GM18505 (cell line): ENCODE data around the gene ALKAL2.

ENCODE experiments used
- ATAC-seq: cut with Tn5 transposase; IDR thresholded peaks from one replicate; pipeline ENCODE4 v1.9.1; 2021; ENCODE audit not compliant: unreplicated experiment
- POLR2A ChIP-seq: IDR thresholded peaks from 4 replicates; pipeline ENCODE4 v1.6.1; 2011; ENCODE audit warnings: borderline replicate concordance; ENCODE audit not compliant: insufficient read depth, insufficient read length; ENCODE audit errors: extremely low read depth

The ALKAL2 gene

DNA sequence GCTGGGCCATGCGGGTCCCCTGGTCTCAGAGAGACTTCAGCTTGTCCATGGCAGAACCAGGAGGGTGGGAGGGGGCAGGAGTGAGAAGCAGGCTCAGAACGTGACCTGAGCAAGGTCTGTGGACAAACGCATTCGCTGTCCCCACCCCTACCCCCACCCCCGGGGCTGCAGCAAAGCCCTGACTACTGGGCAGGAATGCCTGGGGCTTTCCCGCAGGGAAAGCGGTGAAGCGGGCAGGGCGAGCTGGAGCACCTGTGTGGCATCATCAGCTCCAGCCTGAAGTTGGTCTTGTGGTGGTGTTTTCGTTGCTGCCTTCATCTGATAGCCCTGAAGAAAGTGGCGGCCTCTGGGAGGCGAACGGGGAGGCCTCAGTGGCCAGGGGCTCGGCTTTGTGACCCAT lies 26.1 kb upstream of the ALKAL2 start:
- TF ChIP-seq POLR2A = no peak
- ATAC-seq = no peak

DNA sequence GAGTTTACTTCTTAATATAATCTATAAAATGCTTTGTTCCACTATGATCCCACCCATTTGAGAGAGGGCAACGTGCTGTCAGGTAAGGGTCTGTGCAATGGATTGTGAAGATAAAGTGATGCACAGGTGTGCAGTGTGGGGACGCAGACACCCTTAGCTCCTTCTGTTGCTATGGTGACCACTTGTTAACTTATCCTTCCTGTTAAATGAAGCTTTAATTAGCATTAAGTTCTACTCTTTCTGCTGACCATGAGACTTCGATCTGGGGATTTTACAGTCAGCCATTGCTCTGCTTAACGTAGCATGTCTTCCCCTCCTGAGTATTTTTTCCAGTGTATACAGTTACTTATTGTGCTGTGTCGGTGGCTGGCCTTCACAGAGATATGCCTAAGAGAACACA lies 23.1 kb upstream of the ALKAL2 start:
- no peak for TF ChIP-seq POLR2A
- ATAC-seq = no peak

DNA sequence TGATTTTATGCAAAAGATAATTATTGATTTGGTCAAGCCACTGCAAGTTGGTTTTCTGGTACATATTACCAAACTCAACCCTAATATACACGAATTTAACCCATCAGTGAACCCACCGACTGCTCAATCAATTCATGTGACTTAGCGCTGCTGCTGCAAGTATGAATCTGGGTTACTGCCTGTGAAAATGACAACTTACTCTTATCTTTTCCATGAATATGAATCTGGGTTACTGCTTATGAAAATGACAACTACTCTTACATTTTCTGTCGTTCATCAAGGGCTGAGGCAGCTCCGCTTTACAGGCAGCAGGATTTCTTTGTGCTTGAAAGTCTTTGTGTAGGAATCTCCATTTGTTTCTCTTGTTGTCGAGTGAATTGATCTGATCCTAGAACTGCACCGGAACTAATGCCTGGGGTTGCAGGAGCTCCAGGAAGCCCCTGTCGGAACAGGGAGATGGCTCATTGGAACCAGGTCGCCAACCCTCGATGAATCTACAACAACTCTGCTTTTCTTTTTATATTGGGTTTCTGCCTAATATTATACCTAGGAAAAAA lies 22.1 kb upstream of the ALKAL2 start:
- TF ChIP-seq POLR2A = no peak
- no peak for ATAC-seq

DNA sequence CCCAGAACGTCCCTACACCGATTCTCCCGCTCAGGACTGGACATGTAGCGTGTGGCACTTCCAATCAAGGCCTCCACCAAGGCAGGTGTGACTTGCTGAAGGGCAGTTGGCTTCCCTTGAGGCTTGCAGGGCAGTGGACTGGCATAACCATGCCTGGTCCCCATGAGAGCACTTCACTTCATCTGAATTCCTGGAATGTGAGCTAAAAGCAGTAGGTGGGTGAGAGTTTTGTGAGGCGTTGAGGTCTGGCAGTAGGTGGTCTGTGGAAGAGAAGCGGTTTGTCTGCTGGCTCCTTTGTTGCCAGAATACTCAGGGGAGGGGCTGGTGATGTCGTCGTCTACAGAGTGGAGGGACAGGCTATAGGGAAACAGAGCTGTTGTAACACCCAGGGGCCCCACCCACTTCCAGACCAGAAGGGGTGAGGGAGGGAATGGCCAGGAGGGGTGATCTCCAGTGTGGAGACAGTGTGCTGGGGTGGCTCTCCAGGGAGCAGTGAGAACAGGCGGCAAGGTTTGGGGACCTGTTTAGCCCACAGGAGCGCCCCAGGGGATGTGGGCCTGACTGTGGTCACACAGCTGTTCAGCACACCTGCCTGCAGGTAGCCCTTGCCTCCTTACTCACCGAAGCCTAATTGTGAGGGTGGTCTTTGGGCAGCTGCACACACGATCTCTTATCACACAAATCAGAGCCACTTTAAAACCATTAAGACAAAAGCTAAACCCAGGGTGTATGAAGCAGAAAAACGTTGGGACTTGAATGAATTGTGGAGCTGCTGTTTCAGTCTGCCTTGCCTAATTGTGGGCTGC lies 21.5 kb upstream of the ALKAL2 start:
- no peak for ATAC-seq
- TF ChIP-seq POLR2A = no peak

DNA sequence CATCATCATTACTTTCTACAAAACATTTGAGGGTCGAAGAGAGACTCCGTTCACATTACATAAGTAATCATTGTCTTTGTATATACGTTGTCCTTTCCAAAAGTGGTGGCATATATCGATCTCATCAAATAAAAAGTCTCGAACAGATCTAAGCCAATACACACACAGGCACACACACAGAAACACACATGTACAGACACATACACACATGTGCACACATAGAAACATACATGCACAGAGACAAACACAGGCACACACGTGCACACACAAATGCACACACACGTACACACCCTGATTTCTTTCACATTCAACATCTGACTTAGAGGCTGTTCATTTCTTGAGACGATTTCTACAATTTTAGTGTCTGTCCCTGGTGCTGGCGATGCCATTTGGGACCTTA lies 17.5 kb upstream of the ALKAL2 start:
- no peak for TF ChIP-seq POLR2A
- no peak for ATAC-seq

DNA sequence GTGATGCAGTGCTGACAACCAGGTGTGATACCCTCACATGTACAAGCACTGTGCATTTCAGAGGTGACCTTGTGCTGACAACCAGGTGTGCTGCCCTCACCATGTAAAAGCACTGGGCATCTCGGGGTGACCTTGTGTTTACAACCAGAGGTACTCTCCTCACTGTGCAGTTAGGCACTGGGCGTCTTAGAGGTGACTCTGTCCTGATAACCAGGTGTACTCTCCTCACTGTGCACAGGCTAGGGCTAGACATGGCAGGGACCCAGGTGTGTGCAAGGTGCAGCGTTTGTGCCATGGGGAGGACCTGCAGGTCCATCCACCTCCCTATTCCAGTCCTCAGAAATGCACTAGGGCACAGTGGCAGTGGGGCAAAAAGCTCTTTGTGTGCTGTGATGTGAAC lies 8.5 kb upstream of the ALKAL2 start:
- TF ChIP-seq POLR2A = no peak

DNA sequence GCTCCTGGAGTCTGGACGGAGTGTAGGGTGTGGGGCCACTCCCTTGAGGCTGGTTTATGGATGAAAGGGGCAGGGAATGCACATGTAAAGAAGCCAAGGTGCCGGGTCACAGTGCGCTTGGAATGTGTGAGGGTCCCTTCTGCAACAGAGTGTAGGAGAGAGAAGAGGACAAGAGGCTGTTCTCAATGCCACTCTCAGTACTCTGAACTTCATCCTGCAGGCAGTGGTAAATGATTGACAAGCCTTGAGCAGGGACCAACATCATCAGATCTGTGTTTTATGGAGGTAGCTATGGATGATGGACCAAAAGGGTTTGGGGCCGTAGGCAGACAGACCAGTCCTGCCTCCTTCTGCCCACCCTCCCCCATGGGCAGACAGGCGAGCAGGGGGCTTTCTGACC lies 7.2 kb upstream of the ALKAL2 start:
- no peak for TF ChIP-seq POLR2A
- no peak for ATAC-seq

More for the DNA sequence above, 8.5 kb upstream of the ALKAL2 start:
- no peak for ATAC-seq

DNA sequence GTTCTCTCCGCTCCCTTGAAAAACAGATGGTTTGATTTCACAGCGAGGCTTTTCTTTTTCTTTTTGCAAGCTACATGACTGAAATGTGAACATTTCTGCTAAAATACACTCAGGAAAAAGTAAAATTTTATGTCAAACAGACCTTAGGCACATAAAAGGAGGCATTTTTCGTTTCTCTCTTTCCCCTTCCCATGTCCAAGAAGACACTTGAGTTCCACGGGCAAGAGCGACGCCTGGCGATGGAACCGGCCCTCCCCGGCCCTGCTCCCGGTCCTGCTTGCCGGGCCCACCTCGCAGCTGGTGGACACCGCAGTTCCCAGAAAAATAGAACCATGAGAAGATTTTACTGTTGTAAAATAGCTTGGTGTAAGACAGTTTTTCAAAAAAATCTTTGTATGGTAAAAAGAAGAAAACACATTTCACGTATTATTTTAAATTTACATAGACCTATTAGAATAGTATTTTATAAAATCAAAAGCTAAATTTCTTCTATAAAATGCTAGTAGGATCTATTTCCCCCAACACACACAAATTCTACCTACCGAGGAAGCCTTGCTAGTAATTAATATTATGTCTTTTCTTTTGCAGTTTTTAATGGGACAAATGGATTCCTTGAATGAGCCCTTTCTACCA lies 2.3 kb upstream of the ALKAL2 start:
- ATAC-seq = no peak
- TF ChIP-seq POLR2A = no peak

DNA sequence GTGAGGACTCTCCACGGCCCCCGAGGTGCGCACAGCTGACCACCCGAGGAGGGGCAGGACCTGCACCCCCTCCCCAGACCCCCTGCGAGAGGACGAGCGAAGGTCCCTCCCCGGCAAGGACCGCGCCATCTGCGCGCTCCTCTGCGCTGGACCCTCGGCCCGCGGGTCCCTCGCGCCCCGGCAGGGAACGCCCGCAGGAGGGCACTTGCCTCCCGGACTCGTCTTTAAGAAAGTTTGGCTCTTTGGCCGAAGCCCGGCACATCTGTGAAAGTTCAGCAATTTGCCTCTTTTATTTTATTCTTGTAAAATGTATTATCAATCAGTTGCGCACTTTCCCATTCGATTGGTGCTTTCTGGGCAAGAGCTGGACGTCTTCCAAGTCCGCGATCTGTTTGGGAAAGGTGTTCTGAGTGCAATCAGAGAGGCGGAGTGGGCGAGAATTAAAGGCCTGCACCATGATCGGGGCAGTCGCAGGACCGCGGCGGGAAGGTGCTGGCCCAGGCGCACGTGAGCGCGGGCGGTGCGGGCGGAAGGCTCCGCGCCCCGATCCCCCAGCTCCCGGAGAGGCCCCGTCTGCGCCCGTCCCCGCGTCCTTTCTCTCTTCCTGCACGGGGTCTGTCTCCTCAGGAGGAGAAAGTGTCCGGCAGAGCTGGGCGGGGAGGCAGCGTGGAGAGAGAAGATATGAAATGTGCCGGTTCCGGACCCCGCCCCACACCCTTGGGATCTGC lies 1.6 kb upstream of the ALKAL2 start:
- no peak for TF ChIP-seq POLR2A
- ATAC-seq = no peak

DNA sequence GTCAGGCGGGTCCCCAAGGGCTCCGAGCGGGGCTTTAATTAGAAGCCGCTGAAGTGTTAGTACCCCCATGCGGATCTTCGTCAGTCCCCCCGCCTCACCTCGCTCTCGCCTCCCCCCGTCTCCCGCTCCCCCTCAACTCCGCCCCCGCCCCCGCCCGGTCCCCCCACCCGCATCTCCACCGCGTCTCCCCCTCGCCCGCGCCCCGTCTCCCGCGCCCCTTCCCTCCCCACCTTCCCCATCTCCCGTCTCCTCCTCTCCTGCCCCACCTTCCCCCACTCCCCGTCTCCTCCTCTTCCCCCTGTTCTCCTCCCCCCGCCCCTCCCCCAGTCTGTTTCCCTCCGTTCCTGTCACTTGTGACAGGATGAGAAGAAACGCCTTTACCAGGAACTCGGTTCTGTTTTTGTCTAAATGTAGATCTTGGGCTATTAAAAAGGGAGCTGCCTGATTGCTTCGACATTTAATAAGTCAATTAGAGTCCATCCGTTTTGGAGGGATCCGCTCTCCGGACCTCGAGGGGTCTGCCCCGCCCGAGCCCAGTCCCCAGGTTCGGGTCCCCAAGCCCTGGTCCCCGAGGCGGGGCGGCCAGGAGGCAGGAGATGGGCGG lies 969 bp upstream of the ALKAL2 start:
- ATAC-seq = no peak
- no peak for TF ChIP-seq POLR2A

DNA sequence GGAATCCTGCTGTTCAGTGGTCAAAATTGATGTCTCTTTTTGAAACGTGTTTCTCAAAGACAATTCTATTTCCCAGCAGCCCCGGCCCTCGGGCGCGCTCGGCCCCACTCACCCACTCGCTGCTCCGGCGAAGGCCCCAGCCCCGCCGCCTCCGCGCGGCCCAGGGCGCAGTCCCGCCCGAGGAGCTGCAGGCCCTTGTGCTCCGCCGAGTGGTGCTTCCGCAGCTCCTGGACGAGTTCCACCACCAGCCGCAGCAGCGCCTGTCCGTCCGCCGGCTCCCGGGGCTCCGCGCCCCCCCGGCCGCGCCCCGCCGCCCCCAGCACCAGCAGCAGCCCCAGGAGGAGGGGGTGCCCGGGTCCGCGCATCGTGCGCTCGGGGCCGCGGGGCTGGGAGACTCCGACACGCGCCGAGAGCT lies 413 bp downstream of the ALKAL2 start:
- no peak for TF ChIP-seq POLR2A
- ATAC-seq = no peak

DNA sequence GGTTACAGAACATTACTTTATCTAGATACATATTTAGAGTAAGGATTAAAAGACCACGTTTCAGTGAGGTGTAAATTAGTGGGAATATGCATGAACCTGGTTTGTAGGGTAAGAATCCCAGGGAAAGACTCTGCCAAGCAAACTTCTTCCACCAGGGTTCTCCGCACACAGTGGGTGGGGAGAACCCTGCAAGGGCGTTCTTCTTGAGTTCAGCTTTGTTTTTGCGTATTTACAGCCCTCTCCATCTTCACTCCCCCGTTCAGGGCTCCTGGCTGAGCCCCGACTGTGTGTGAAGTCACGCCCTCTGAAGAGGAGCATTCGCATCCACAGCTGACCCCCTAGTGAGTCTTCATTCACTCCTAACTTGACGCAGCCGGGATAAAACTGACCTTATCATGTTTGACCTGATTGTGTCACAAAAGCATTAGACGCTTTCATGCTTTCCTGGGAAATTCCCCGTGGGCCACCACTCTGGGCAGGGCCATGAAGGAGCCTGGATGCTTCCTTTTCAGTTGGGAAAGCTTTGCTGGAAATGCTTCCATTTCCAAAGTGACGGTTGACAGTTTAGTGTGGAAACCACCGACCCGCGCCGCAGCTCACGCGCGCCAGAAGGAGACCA lies 1.0 kb downstream of the ALKAL2 start:
- ATAC-seq = no peak

DNA sequence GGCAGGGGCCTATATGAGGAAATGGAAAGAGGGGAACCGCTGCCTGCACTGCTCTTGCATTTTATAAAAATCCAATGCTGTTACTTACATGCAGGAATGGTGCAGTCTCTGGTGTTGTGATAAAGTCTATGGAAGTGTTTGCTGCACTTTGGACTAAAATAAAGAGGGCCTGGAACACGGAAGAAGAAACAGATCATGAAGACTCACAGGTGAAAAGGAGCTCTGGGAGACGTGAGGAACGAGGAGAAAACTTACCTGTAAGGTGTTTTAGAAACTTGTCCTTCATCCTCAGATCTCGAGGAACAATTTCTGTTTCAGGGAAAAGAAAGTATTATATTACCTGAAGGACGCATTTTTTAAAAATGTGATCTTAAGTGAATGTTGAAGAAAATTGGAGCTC lies 1.9 kb downstream of the ALKAL2 start:
- no peak for ATAC-seq
- TF ChIP-seq POLR2A = no peak

More for the DNA sequence above, 1.0 kb downstream of the ALKAL2 start:
- no peak for TF ChIP-seq POLR2A
